DMS 273 treated with DMSO at 0.1 percent for 48 hours (cell line): ENCODE data around the gene ARID5A.
A peak's percentile ranks its signal among the peaks of the same experiment; 100 is the strongest.

Source experiments
- DNase-seq: peaks from one replicate; lab custom pipeline; 2025; lab: John Stamatoyannopoulos, UW

The ARID5A gene

DNA sequence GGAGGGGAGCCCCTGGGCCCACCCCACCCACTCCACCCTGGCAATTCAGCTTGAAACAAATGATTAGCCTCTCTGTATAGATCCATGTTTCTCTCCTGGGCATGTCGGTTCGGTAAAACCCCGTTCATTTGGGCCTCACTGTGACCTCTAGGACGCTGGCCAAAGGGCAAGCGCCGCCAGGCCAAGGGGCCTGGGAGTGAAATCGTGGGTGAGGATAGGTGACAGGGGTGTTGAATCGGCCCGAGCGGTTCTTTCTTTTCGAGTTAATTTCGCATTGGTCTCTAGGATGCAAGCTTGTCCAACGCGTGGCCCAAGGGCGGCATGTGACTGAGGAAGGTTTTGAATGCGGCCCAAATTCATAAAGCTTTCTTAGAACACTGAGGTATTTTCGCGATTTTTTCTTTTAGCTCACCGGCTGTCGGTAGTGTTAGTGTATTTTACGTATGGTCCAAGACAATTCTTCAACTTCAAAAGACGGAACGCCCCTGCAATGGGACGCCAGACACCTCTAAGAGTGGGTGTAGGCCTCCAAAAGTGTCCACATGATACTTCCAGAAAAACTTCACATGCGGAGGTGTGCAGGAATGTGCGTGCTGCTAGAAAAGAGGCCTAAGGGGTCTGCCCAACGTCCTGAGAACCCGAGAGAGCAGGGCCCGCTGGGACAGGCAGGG, 9.8 kb upstream of the ARID5A start:
- DNase-seq: no peak

- DNase-seq: no peak
Observed at GRCh38 chr2:96527286-96528005, 9.1 kb upstream of the ARID5A start.

DNA sequence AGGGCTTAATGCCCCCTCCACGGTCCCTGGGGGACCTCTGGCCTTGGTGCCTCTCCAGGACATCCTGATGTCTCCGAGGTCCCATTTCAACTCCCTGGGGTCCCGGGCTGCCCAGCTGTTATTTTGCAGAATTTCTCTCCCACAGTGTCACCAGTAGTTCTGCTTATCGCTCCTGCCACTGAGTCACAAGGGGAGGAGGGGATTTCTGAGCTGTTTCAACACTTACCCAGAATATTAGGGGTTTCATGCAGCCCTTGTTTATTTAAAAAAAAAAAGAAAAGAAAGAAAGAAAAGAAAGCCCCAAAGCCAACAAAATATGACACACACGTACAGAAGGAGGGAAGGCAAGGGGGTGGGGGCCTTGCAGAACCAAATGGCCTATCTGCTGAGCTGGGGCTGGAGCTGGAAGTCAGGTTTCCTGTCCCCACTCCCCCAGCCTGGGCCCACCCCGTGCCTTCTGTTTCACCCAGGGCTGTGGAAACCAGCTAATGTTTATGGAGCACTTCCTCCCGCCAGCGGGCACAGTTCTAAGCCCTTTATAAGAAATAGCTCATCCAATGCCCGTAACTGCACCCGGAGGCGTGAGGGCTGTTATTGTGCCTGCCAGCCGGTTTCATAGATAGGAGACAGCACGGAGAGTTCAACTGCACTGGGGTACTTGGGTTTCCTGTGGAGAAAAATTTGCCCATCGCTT, 8.4 kb upstream of the ARID5A start:
- no peak for DNase-seq

- DNase-seq: no peak
Observed at GRCh38 chr2:96528700-96529375, 7.7 kb upstream of the ARID5A start.

GRCh38 chr2:96529376-96530143, 7.0 kb upstream of the ARID5A start:
- DNase-seq: no peak

- DNase-seq: no peak
Observed at GRCh38 chr2:96530144-96530430, 6.5 kb upstream of the ARID5A start.

DNA sequence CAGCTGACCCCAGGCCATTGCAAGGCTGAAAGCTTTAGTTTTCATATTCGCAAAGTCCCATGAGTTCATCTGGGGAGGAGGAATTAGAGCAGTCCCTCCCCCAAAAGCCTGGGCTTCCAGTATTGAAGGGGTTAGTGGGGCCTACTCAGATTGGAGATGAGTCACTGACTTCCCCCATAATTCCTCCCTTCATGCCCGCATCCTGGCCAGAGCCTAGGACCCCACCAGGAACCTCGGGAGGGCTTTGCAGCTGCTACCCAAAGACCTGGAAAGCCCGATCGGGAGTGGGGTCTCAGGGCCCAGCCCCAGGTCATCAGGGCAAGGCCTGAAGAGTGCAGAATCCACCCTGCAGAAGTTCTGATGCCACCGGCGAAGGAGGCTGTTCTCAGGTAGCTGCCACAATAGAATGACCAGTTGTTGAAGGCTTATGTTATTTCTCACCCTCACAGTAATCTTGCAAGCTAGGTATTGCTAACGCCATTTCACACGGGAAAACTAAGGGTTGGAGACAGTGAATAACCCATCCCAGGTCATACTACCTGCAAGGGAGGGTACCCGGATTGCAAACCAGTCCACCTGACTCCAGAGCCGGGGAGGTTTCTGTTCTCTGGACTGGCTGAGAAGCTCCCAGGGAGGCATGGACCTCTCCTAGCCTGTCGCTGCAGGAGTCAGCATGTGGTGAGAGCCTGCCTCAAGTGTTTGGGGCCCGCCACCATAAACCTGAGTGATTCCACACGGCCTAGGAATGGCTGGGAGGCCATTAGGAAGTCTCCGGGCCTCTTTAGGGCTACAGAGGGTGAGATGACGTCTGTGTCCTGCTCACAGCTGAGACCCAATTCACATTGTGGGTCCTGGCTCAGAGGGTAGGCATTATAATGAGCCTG, 5.8 kb upstream of the ARID5A start:
- DNase-seq: no peak

DNA sequence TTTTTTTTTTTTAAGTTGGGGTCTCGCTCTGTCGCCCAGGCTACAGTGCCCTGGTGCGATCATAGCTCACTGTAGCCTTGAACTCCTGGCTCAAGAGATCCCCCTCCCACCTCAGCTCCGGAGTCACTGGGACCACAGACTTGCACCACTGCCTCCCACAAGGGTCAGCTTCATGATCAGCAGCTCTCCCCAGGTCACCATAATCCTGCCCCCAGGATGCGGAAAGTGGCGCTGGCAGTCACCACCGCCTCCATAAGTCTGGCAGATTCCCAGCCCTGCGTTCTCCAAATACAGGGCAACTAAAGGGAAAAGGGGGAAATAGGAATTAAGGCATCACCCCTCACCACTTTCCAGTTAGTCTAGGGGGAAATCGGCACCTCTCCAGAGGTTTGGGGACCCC, 5.2 kb upstream of the ARID5A start:
- no peak for DNase-seq

DNA sequence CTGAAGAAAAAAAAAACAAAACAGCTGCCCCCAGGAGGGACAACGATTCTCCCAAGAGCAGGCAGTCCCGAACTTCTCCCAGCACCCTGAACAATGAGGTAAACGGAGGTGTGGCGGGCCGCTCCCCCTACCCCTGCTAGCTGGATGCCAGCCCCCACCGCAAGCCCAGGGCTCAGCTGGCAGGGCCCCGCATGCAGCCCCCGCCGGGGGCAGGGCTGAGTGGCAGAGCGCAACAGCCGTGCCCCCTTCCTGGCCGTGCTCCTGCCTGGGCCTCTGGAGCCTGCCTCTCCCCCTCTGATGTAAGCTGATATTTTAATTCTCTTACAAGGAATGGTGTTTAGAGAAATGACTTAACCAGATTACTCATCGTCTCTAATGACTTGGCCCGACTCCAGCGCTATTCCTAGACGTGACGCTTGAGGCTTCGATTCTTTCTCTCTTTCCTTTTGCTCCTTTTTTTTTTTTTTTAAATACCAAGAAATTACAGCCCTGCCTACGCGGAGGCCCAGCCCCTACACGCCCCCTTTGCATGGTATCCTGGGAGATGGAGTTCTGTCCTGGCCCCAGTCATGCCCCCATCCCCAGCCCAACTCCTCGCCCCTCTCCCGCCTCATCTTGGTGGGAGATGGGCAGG, 4.6 kb upstream of the ARID5A start:
- peak; percentile 88 for DNase-seq

DNA sequence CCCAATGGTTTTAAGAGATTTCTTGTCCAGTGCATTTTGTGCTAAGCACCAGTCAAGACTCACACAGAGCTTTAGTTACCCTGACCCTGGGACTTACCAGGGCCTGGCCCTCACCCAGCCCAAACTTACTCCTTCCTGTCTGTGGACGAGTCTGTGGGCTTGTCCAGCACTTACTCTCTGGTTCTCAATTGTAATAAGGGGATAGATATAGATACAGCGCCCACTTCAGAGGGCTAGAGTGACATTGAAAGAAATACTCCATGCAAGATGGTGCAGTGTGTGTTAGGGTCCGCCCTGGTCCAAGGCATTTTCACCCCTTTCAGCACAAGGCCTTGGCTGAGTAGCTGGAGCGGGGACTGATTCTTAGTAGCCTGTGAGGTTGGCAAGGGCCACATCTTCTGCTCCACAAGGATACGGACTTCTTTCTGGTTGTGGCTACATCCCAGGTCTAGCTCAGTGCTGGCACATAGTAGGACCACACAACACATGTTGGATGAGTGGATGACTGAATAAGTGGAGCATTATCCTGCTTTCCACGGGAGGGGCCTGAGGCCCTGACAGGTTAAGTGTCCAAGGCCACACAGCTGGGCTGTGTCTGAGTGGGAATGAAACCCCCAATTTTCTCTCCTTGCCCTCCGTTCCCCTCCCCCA, 3.8 kb upstream of the ARID5A start:
- DNase-seq: no peak

DNA sequence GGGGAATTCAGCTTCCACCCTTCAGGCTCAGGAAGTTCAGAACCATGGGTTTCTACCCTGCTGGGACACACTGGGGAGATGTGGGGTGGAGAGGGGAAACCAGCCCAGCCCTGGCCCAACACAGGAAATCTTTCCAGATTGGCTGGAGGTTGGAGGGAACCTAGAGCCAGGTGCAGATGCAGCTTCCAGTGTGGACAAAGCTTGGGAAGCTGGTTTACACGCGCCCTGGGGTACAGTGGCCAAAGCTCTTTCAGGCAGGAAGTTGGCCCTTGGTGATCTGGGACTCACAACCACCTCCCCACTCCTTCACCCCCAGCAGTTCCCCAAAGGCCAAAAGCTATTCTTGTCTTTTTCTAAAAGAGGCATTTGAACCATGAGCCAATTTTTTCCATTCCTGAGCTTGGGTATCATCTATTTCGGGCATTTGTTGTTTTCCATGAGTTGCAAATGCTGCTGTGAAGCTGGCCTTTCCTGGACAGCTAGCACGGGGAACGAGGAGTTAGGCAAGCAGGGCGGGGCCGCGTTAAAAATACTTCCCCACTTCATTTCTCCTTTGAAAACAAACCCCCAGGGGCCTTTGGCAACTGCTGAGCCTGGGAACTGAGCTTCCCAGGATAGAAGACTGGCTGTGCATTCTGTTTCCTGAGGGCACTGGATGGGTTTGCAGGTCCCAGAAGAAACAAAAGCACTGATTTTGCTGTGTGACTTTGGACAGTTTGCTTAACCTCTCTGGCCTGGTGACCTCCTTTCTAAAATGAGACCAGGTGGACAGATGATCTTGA, 3.1 kb upstream of the ARID5A start:
- no peak for DNase-seq

DNA sequence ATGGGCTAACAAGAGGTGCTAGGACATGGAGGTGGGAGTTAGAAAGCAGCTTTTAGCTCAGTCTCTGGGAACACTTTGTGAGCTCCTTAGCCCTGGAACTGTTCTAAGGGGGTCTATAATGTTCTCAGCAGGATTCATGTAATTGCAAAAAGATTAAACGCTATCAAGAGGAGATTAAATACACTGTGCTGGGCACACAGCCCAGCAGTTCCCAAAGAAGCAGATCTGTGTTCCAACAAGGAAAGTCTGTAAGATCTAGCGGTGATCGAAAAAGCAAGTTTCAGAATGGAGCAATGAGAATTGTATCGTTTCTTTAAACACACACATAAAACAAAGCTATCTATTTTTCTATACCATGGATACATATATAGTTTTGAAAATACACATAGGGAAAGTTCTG, 2.4 kb upstream of the ARID5A start:
- DNase-seq: no peak

DNA sequence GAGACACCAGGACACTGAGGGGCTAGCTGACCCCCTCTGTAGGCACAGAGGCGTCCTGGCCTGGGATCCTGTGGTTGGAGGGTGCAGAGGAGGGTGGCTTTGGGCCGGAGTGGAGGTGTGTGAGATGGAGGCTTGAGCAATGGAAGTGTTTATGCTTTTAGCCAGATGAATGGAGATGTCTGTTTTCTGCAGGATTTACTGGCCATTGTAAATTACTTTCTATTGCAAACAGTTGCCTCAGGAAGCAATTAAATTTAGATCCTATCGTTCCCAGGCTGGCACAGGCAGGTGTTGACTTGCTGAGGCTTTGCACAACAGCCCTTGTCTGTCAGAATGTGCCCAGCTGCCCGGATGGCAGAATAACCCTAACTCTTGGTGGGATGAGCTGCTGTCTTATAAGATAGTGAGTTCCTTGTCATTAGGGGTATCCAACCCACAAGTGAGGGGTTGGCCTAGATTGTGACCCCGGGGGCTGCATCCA, 1.8 kb upstream of the ARID5A start:
- peak; percentile 56 for DNase-seq

DNA sequence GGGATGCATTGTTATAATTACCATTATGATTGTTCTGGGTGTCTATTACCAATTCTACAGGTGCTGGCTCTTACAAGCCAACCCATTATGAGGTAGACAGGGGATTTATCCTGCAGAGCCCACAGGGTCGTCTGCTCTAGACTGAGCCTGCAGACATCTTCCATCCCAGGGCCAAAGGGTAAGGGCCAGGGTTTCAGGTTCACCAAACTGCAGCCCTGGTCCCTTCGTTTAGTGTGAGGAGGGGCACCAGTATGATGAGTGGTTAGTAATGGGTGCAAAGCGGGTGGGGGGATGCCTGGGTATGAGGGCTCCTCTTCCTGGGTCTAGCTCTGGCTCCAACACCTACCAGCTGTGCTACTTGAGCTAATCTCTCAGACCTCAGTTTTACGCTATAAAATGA, 1.2 kb upstream of the ARID5A start:
- DNase-seq: no peak

GRCh38 chr2:96537066-96537733, 648 bp downstream of the ARID5A start:
- no peak for DNase-seq

DNA sequence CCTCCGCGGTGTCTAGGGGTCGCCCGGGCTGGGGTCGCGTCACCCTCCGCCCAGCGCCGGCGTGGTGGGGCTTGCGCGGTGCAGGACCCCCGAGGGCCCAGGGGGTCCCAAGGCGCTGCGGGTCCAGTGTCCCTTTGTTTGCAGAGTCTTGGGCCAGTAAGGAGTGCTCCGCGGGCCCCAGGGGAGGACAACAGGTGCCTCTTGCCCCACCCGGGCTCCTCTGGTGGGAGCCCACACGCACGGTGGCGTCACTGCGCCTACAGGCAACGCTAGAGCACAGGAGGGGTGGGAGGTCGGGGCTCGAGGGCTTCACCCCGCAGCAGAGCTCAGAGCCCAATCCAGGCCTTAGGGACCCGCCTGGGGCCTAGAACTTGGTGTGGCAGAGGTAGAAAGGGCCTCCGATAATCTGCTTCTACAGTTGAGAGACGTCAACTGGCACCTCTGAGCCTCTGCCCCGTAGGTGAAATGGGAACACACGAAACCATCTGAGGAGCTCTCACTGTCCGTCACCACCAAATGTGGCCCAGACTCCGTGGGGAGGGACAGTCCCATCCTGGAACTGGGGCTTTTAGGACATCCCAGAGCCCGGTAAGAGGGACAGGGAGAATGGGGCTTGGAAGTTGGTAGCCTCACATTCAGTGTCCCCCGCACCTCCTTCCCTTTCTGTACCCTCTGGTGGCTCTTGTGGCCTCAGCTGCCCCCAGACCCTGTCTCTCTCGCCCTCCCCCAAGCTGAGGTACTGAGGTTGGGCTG, 1.4 kb downstream of the ARID5A start:
- DNase-seq: no peak

- no peak for DNase-seq
Observed at GRCh38 chr2:96538487-96539214, 2.1 kb downstream of the ARID5A start.
